ENCODE measurements around the gene BTG2.

Gene BTG2

GRCh38 chr1:203340112-203340790, 34.9 kb downstream of the BTG2 start:
- Histone ChIP-seq H3K9ac (ENCODE audit: low read depth, low read length) (no peak overlapping the region), H3K9me3 (ENCODE audit: control insufficient read depth, insufficient read depth, low read length) (no peaks in the 10 kb centered on the region), H3K4me3 (ENCODE audit: low read depth, low read length) (no peak overlapping the region), H3K4me1 (ENCODE audit: control insufficient read depth, insufficient read depth, low read length) (peaks cover 7% of the 10 kb centered on the region), H3K36me3 (ENCODE audit: control insufficient read depth, insufficient read depth, low read length) (no peaks in the 10 kb centered on the region), H3K27me3 (ENCODE audit: control insufficient read depth, insufficient read depth, low read length) (peaks cover 30% of the 10 kb centered on the region)

- peaks cover 22% of the 10 kb centered on the region for H3K27me3 ChIP-seq (ENCODE audit: control insufficient read depth, insufficient read depth, low read length)
- H3K4me1 ChIP-seq (ENCODE audit: control insufficient read depth, insufficient read depth, low read length), result peaks cover 7% of the 10 kb centered on the region
- H3K4me3 ChIP-seq (ENCODE audit: low read depth, low read length), result peak overlapping the region; percentile 36
These were observed 37.0 kb downstream of the BTG2 start for GRCh38 chr1:203342192-203342940.

DNA sequence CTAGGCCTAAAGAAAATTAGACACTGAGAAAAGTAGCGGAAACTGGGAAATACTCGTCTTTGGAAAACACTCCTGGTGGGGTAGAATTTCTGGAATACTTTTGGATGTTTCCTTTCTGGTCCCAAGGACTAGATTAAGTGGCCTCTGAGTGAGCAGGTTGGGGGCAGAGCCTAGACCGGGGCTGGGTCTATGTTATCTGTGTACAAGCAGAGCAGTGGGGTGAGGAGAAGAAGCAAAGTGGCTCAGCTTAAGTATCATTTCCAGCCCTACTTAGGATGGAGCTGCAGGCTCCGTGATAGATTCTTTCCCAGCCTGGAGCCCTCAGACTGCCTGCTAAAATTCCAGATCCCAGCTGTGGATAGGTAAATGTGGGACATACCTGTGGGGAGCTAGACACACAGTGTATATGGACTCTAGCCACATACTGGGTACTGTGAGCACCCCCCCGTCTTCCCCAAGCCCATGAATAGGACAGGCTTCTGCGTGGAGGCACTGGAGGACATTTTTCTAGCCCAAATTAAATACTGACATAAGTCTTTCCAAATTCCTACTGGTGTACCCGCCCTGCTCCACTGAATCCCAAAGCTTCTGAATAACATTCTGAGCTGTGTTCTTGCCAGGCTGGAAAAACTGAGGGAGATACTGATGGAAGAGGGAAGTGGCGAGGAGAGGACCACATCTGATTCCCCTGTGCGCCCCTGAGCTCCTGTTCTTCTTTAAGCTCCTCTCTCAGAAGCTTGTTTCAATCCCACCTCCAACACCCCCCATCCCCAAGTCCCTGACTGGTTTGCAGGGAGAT, 38.8 kb downstream of the BTG2 start:
- H3K4me3 ChIP-seq (ENCODE audit: low read depth, low read length), result no peak overlapping the region
- H3K9me3 ChIP-seq (ENCODE audit: control insufficient read depth, insufficient read depth, low read length), result no peaks in the 10 kb centered on the region
- peaks cover 24% of the 10 kb centered on the region for H3K27me3 ChIP-seq (ENCODE audit: control insufficient read depth, insufficient read depth, low read length)
- H3K4me1 ChIP-seq (ENCODE audit: control insufficient read depth, insufficient read depth, low read length), result peaks cover 5% of the 10 kb centered on the region
- no peak overlapping the region for H3K9ac ChIP-seq (ENCODE audit: low read depth, low read length)
- H3K36me3 ChIP-seq (ENCODE audit: control insufficient read depth, insufficient read depth, low read length), result no peaks in the 10 kb centered on the region

More at GRCh38 chr1:203342192-203342940, 37.0 kb downstream of the BTG2 start:
- H3K9ac ChIP-seq (ENCODE audit: low read depth, low read length), result no peak overlapping the region
- H3K9me3 ChIP-seq (ENCODE audit: control insufficient read depth, insufficient read depth, low read length), result no peaks in the 10 kb centered on the region
- no peaks in the 10 kb centered on the region for H3K36me3 ChIP-seq (ENCODE audit: control insufficient read depth, insufficient read depth, low read length)

DNA sequence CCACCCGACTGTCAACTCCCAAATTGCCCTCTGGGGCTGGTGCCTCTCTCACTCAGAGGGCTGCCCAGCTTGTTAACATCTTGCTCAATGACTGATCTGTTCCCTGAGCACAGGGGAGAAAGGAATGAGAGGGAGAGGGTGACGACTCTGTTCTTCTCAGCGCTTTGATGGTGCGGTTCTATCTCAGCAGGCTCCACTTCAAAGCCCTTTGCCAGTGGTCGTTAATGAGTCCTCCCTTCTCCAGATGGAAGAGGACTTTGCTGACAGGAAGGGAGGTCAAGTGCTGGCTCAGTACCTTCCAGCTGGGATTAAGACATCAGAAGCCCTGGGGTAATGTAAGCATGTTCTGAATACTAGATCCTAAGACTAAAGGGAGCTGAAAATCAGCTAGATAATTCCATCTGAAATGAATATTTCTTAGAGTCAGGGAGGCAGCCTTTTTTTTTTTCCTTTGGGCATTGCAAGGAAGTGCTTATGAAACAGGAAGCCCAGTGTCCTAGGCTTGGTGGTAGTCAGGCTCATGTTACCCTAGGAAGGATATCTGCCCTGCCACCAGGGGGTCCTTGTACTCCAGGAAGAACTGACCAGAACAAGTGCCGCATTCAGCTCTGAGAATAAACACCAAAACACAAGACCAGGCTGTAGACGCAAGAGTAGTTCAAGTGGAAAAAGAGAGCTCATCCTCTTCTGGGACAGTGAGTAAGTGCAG, 40.9 kb downstream of the BTG2 start:
- H3K4me1 ChIP-seq (ENCODE audit: control insufficient read depth, insufficient read depth, low read length), result peaks cover 5% of the 10 kb centered on the region
- no peaks in the 10 kb centered on the region for H3K9me3 ChIP-seq (ENCODE audit: control insufficient read depth, insufficient read depth, low read length)
- no peak overlapping the region for H3K4me3 ChIP-seq (ENCODE audit: low read depth, low read length)
- H3K27me3 ChIP-seq (ENCODE audit: control insufficient read depth, insufficient read depth, low read length), result peaks cover 32% of the 10 kb centered on the region
- H3K36me3 ChIP-seq (ENCODE audit: control insufficient read depth, insufficient read depth, low read length), result no peaks in the 10 kb centered on the region
- H3K9ac ChIP-seq (ENCODE audit: low read depth, low read length), result no peak overlapping the region

DNA sequence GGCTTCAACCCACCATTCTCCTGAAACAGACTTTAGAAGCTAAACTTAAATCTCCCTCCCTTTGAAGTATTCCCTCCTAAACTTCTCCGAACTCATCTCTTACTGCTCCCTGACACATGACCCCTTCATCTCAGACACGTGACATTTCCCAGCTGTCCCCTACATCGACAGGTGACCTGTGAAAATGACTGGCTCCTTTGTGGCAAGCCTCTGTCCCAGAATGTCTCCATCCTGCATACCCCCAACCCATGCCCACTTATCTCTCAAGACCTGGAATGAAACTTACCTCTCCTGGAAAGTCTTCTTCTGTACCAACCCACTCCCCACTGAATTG, 41.4 kb downstream of the BTG2 start:
- Histone ChIP-seq H3K36me3 (ENCODE audit: control insufficient read depth, insufficient read depth, low read length) (no peaks in the 10 kb centered on the region), H3K9ac (ENCODE audit: low read depth, low read length) (no peak overlapping the region)

DNA sequence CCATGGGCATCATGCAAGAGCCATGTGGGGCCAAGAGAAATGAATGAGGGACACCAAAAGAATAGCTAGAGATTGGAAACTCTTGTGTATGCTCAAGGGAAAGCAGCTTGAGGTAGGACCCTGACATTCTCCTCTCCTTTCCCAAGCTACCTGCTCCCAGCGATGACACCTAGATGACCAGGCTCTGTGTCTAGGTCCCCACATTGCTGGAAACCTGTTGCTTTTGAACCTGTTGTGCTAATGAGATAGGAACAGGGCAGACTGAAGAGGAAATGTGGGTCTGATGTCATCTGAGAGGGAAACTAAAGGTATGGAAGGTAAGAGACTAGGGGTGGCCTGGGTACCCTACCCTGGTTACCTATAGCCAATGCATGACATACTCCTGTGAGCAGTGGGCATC, 43.8 kb downstream of the BTG2 start:
- H3K4me1 ChIP-seq (ENCODE audit: control insufficient read depth, insufficient read depth, low read length), result peaks cover 3% of the 10 kb centered on the region
- no peaks in the 10 kb centered on the region for H3K9me3 ChIP-seq (ENCODE audit: control insufficient read depth, insufficient read depth, low read length)
- H3K36me3 ChIP-seq (ENCODE audit: control insufficient read depth, insufficient read depth, low read length), result no peaks in the 10 kb centered on the region
- H3K4me3 ChIP-seq (ENCODE audit: low read depth, low read length), result no peak overlapping the region
- H3K9ac ChIP-seq (ENCODE audit: low read depth, low read length), result no peak overlapping the region
- H3K27me3 ChIP-seq (ENCODE audit: control insufficient read depth, insufficient read depth, low read length), result peaks cover 22% of the 10 kb centered on the region

More for the DNA sequence above, 41.4 kb downstream of the BTG2 start:
- peaks cover 27% of the 10 kb centered on the region for H3K27me3 ChIP-seq (ENCODE audit: control insufficient read depth, insufficient read depth, low read length)
- peaks cover 5% of the 10 kb centered on the region for H3K4me1 ChIP-seq (ENCODE audit: control insufficient read depth, insufficient read depth, low read length)
- H3K4me3 ChIP-seq (ENCODE audit: low read depth, low read length), result no peak overlapping the region
- H3K9me3 ChIP-seq (ENCODE audit: control insufficient read depth, insufficient read depth, low read length), result no peaks in the 10 kb centered on the region

DNA sequence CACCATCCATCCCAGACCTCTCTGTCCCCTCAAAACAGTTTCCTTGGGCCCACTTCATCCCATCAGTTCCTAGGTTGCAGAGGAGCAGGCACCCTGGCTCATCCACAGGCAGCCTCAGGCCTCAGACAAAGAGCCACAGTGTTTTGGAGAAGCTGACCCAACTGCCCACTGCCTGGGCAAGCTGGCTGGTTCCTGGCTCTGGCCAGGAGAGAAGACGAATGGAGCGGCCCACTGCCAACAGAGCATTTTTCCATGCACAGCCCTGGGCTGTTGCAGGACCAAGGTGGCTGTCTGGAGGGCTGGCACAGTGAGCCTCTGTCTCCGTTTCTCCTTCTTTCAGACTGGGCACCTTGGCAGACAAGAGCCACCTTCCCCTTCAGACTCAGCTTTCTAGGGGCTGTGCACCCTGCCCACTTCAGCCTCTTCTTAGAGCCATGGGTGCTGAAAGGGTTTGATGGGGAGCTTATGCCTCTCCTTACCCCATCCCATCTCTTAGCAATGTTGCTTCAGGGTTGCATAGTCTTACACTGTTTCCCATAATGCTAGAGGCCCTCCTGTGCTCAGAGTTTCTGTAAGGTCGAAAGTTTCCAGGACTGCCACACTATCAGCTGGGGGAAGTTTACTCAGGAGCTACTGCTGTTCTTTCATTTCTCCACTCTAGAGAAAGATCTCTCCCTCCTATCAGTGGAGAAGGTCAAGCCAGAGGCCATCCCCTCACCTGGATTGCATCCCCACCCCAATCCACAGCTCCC, 44.6 kb downstream of the BTG2 start:
- Histone ChIP-seq H3K36me3 (ENCODE audit: control insufficient read depth, insufficient read depth, low read length) (no peaks in the 10 kb centered on the region), H3K4me3 (ENCODE audit: low read depth, low read length) (no peak overlapping the region), H3K9ac (ENCODE audit: low read depth, low read length) (no peak overlapping the region), H3K27me3 (ENCODE audit: control insufficient read depth, insufficient read depth, low read length) (peaks cover 22% of the 10 kb centered on the region), H3K4me1 (ENCODE audit: control insufficient read depth, insufficient read depth, low read length) (peaks cover 3% of the 10 kb centered on the region), H3K9me3 (ENCODE audit: control insufficient read depth, insufficient read depth, low read length) (no peaks in the 10 kb centered on the region)

DNA sequence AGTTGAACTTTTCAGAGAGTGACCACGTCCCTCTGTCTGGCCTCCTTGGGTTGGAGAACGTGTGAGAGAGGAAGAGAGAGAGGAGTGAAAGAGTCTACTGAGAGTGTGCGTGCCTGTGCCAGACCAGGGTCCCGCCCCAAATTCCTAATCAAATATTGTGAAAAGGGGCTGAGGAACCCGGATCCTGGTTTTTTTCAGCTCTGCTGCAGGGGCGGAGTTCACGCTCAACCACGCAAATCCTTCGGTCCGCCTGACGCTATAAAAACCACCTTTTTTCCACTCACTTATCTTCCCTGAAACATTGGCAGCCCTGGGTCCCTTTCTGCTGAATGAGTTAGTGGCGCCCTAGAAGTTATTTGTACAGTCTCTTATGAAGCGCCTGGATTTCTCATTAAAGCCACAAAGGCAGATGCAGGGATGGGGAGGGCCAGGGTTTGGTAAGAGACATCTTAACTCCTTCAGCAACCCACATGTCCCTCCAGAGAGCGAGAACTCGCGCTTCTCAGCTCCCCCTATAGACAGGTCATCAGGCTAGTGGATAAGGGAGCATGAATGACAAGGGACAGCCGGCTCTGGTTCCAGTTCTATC, 45.8 kb downstream of the BTG2 start, which contains the start of gene FMOD:
Gene FMOD (minus strand): TSS at position 86 of the 589 bp plus-strand sequence. CDS start 2,852 bp downstream, outside the sequence.
- Histone ChIP-seq H3K4me3 (ENCODE audit: low read depth, low read length) (peak within 1 kb of the TSS; percentile 0), H3K36me3 (ENCODE audit: control insufficient read depth, insufficient read depth, low read length) (no peaks in the 10 kb centered on the region), H3K9me3 (ENCODE audit: control insufficient read depth, insufficient read depth, low read length) (no peaks in the 10 kb centered on the region), H3K4me1 (ENCODE audit: control insufficient read depth, insufficient read depth, low read length) (peaks cover 3% of the 10 kb centered on the region), H3K27me3 (ENCODE audit: control insufficient read depth, insufficient read depth, low read length) (peaks cover 22% of the 10 kb centered on the region), H3K9ac (ENCODE audit: low read depth, low read length) (no peak within 1 kb of the TSS)

GRCh38 chr1:203353486-203353885, 48.2 kb downstream of the BTG2 start:
- Histone ChIP-seq H3K9ac (ENCODE audit: low read depth, low read length) (no peak overlapping the region), H3K27me3 (ENCODE audit: control insufficient read depth, insufficient read depth, low read length) (peaks cover 20% of the 10 kb centered on the region), H3K9me3 (ENCODE audit: control insufficient read depth, insufficient read depth, low read length) (no peaks in the 10 kb centered on the region), H3K36me3 (ENCODE audit: control insufficient read depth, insufficient read depth, low read length) (no peaks in the 10 kb centered on the region), H3K4me3 (ENCODE audit: low read depth, low read length) (no peak overlapping the region), H3K4me1 (ENCODE audit: control insufficient read depth, insufficient read depth, low read length) (peaks cover 3% of the 10 kb centered on the region)

DNA sequence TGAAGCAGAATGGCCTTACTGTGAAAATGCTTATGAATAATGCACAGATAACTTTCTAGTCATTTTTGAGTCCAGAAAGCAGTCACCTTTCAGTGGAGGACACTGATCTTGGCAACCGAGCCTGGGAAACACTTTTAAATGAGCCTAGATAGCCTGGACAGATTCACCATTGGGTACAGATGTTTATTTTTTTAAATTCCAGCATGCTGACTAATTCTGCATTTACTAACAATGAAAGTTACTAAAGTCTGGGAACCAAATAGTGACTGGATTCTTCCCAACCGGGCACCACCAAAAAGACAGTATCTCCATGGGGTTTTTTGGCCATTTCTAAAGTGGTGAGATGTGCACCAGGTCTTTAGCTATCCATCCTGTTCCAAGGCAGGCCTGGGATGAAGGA, 48.9 kb downstream of the BTG2 start:
- Histone ChIP-seq H3K36me3 (ENCODE audit: control insufficient read depth, insufficient read depth, low read length) (no peaks in the 10 kb centered on the region), H3K4me1 (ENCODE audit: control insufficient read depth, insufficient read depth, low read length) (peaks cover 3% of the 10 kb centered on the region), H3K9me3 (ENCODE audit: control insufficient read depth, insufficient read depth, low read length) (no peaks in the 10 kb centered on the region), H3K27me3 (ENCODE audit: control insufficient read depth, insufficient read depth, low read length) (peaks cover 18% of the 10 kb centered on the region), H3K9ac (ENCODE audit: low read depth, low read length) (no peak overlapping the region), H3K4me3 (ENCODE audit: low read depth, low read length) (no peak overlapping the region)
